HepG2 (cell line): ENCODE results near the gene DMPK. TPM values are rescaled to one million over a fixed set of nuclear protein-coding genes. Genes with fewer than 3 reads are reported as not detected.
A peak's percentile ranks its signal among the peaks of the same experiment; 100 is the strongest.

Source experiments
- BHLHE40 ChIP-seq: IDR thresholded peaks from 2 replicates; pipeline ENCODE4 v1.6.1; 2011; ENCODE audit warnings: low read length, improper control_type of control experiment
- ERF ChIP-seq: IDR thresholded peaks from 2 replicates; pipeline ENCODE4 v1.6.1; 2018; ENCODE audit warnings: missing biosample characterization, missing genetic modification reagents
- FOSL2 ChIP-seq: sonication (generic); formaldehyde crosslinking; IDR thresholded peaks from 2 replicates; pipeline ENCODE4 v1.4.0; 2020; ENCODE audit warnings: missing genetic modification reagents
- GATAD1 ChIP-seq: IDR thresholded peaks from 2 replicates; pipeline ENCODE4 v1.6.1; 2016; ENCODE audit warnings: missing genetic modification reagents, missing compliant biosample characterization
- MXI1 ChIP-seq: IDR thresholded peaks from 3 replicates; pipeline ENCODE4 v1.6.1; 2012; ENCODE audit warnings: low read depth, low read length, inconsistent platforms, borderline replicate concordance
- NONO ChIP-seq, 2 experiments: fragments of 450-650 bp in 1 of 2; sonication (generic) in 1 of 2; formaldehyde crosslinking in 1 of 2; IDR thresholded peaks in 1 of 2; conservative IDR thresholded peaks in 1 of 2; 2 replicates each; pipeline versions ENCODE4 v1.6.1 to v1.8.0; 2017 to 2022; ENCODE audit warnings: mild to moderate bottlenecking in 1 of 2, missing genetic modification reagents in 1 of 2, moderate library complexity in 1 of 2
- RAD21 ChIP-seq: fragments of 450-650 bp; formaldehyde crosslinking; IDR thresholded peaks from 2 replicates; pipeline ENCODE4 v1.5.0; 2020; ENCODE audit warnings: mild to moderate bottlenecking
- SOX5 ChIP-seq: IDR thresholded peaks from 2 replicates; pipeline ENCODE4 v1.6.1; 2016; ENCODE audit warnings: borderline replicate concordance
- TBX2 ChIP-seq: sonication (generic); formaldehyde crosslinking; IDR thresholded peaks from 2 replicates; pipeline ENCODE4 v1.5.0; 2020; ENCODE audit warnings: missing genetic modification reagents, mild to moderate bottlenecking, borderline replicate concordance
- YY1 ChIP-seq: IDR thresholded peaks from 2 replicates; pipeline ENCODE4 v1.6.1; 2011; ENCODE audit warnings: low read length, low read depth, moderate library complexity, mild to moderate bottlenecking; ENCODE audit not compliant: insufficient read depth, insufficient replicate concordance
- ZFP36 ChIP-seq: fragments of 150-350 bp; IDR thresholded peaks from 2 replicates; pipeline ENCODE4 v1.6.1; 2018; ENCODE audit warnings: borderline replicate concordance, low read length, low read depth; ENCODE audit not compliant: partially characterized antibody
- ZNF564 ChIP-seq: sonication (generic); formaldehyde crosslinking; IDR thresholded peaks from 2 replicates; pipeline ENCODE4 v1.8.1; 2023; ENCODE audit warnings: mild to moderate bottlenecking, missing genetic modification reagents
- ZNF781 ChIP-seq: sonication (generic); formaldehyde crosslinking; IDR thresholded peaks from 2 replicates; pipeline ENCODE4 v1.5.1; 2020; ENCODE audit warnings: borderline replicate concordance, mild to moderate bottlenecking, missing genetic modification reagents; ENCODE audit errors: not compliant biosample characterization
- polyA plus RNA-seq, 8 experiments: library from polyadenylated mRNA; depleted of rRNA in 3 of 8; stranded (reverse) in 7 of 8; unstranded in 1 of 8; fragments of >200 nt; fragmentation: Illumina TruSeq in 4 of 8; extraction: Trizol in 4 of 8; gene quantifications; 2 replicates each; pipeline versions ENCODE4 v1.2.1 to v1.2.3, GENCODE V29; 2011 to 2016; ENCODE audit warnings: low read depth in 4 of 8, missing spikeins in 1 of 8, mixed read lengths in 1 of 8; ENCODE audit not compliant: insufficient read depth in 1 of 8
- total RNA-seq, 5 experiments: library from RNA; depleted of rRNA; stranded (reverse); fragments of >200 nt; fragmentation: Illumina TruSeq; extraction: Trizol; gene quantifications; 2 replicates each; pipeline ENCODE4 v1.2.3, GENCODE V29; 2016; ENCODE audit warnings: low read depth in 1 of 5
- TF ChIP-seq, protein P1 (sequence below): sonication (generic); formaldehyde crosslinking; IDR thresholded peaks from 2 replicates; pipeline ENCODE4 v1.4.0; 2020; ENCODE audit warnings: missing genetic modification reagents
- TF ChIP-seq, protein P2 (sequence below): sonication (generic); formaldehyde crosslinking; IDR thresholded peaks from 2 replicates; pipeline ENCODE4 v1.4.0; 2020; ENCODE audit warnings: mild to moderate bottlenecking, missing genetic modification reagents
- TF ChIP-seq, protein P3 (sequence below): IDR thresholded peaks from 2 replicates; pipeline ENCODE4 v1.6.1; 2016; ENCODE audit warnings: mild to moderate bottlenecking

The DMPK gene
- total and polyA plus RNA-seq, 2 of the 13 experiments (the other 11 are each of a cell fraction or from before 2014, with no cell fraction given), result 5.3 to 8.8 TPM

DNA sequence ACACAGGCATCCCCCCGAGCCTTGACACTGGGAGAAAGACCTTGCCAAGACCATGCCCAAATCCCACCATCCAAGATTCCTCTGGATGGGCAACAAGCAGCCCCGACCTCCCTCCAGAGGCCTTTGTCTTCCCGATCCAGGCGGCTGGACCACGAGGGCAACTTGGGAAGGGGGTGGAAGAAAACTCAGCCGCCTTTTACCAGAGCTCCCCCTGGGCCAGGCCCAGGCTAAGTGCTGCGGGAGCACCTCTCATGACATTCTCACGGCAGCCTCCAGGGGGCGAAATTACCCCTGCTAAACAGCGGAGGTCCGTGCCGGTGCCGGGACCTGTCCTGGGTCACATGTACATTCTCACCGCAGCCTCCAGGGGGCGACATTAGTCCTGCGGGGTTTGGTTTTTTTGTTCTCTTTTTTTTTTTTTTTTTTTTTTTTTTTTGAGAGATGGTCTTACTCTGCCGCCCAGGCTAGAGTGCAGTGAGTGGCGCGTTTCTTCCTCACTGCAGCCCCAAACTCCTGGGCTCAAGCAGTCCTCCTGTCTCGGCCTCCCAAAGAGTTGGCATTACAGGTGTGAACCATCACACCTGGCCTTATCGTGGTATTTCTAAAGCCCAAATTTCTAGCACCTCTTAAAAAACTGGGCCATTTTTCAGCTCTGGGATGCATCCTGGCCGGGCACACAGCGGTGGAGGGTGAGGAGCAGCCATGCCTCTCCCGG, 34.9 kb upstream of the DMPK start (continued):
- TF ChIP-seq, protein P1, sequence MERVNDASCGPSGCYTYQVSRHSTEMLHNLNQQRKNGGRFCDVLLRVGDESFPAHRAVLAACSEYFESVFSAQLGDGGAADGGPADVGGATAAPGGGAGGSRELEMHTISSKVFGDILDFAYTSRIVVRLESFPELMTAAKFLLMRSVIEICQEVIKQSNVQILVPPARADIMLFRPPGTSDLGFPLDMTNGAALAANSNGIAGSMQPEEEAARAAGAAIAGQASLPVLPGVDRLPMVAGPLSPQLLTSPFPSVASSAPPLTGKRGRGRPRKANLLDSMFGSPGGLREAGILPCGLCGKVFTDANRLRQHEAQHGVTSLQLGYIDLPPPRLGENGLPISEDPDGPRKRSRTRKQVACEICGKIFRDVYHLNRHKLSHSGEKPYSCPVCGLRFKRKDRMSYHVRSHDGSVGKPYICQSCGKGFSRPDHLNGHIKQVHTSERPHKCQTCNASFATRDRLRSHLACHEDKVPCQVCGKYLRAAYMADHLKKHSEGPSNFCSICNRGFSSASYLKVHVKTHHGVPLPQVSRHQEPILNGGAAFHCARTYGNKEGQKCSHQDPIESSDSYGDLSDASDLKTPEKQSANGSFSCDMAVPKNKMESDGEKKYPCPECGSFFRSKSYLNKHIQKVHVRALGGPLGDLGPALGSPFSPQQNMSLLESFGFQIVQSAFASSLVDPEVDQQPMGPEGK (CRISPR knock-in tag), result peak; percentile 27; the same call in 1 of the 2 replicates
- TF ChIP-seq GATAD1 (CRISPR knock-in tag) (0 out of 2 replicates have a peak, but pooled peaks have one; percentile 19), YY1 (peak; percentile 63), MXI1 (peak; percentile 63; the same call in 1 of the 3 replicates), ZNF564 (no peak), ZFP36 (no peak), FOSL2 (CRISPR knock-in tag) (0 out of 2 replicates have a peak, but pooled peaks have one; percentile 5), BHLHE40 (peak; percentile 68), RAD21 (peak; percentile 80), NONO (IDR thresholded peaks at IDR 0.05) (no peak), NONO (CRISPR knock-in tag; conservative IDR thresholded peaks at IDR 0.05) (peak; percentile 59; the same call in 1 of the 2 replicates), ERF (CRISPR knock-in tag) (peak; percentile 80; the same call in 1 of the 2 replicates), TBX2 (CRISPR knock-in tag) (peak; percentile 29; the same call in 1 of the 2 replicates), SOX5 (CRISPR knock-in tag) (peak; percentile 11; the same call in 1 of the 2 replicates), ZNF781 (CRISPR knock-in tag) (no peak)
- TF ChIP-seq, protein P2, sequence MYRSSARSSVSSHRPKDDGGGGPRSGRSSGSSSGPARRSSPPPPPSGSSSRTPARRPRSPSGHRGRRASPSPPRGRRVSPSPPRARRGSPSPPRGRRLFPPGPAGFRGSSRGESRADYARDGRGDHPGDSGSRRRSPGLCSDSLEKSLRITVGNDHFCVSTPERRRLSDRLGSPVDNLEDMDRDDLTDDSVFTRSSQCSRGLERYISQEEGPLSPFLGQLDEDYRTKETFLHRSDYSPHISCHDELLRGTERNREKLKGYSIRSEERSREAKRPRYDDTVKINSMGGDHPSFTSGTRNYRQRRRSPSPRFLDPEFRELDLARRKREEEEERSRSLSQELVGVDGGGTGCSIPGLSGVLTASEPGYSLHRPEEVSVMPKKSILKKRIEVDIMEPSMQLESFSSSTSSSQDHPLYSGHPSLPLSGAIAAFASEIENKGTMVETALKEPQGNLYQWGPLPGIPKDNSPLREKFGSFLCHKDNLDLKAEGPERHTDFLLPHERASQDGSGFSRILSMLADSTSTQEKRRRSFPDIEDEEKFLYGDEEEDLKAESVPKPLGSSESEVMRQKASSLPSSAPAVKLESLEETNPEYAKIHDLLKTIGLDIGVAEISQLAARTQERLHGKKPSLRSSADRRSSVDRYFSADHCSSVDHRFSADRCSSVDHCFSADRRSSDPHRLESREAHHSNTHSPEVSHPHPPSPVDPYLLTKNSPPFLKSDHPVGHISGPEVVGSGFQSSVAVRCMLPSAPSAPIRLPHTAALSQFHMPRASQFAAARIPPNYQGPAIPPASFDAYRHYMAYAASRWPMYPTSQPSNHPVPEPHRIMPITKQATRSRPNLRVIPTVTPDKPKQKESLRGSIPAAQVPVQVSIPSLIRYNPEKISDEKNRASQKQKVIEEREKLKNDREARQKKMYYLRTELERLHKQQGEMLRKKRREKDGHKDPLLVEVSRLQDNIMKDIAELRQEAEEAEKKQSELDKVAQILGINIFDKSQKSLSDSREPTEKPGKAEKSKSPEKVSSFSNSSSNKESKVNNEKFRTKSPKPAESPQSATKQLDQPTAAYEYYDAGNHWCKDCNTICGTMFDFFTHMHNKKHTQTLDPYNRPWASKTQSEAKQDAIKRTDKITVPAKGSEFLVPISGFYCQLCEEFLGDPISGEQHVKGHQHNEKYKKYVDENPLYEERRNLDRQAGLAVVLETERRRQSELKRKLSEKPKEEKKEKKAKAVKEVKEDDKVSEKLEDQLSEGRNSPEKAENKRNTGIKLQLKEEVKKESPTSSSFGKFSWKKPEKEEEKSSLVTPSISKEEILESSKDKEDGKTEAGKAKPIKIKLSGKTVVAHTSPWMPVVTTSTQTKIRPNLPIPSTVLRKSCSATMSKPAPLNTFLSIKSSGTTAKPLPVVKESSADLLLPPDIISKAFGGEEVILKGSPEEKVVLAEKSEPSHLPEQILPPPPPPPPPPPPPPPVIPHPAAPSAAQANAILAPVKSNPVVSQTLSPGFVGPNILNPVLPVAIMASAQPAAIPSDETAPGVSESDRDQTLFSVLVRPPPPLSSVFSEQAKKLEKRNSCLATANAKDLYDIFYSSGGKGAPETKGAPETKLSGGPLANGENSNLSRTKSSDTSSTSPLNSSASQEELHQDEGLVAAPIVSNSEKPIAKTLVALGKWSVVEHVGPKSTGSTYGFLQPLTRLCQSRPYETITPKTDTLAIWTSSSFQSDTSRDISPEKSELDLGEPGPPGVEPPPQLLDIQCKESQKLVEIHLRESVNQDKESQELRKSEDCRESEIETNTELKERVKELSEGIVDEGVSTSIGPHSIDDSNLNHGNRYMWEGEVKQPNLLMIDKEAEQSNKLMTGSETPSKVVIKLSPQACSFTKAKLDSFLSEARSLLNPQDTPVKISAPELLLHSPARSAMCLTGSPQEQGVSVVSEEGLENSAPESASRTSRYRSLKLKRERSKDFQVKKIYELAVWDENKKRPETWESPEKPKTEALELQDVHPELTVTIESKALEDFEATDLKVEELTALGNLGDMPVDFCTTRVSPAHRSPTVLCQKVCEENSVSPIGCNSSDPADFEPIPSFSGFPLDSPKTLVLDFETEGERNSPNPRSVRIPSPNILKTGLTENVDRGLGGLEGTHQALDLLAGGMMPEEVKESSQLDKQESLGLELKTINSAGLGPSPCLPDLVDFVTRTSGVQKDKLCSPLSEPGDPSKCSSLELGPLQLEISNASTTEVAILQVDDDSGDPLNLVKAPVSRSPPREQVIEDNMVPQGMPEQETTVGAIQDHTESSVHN (CRISPR knock-in tag), result no peak
- TF ChIP-seq, protein P3, sequence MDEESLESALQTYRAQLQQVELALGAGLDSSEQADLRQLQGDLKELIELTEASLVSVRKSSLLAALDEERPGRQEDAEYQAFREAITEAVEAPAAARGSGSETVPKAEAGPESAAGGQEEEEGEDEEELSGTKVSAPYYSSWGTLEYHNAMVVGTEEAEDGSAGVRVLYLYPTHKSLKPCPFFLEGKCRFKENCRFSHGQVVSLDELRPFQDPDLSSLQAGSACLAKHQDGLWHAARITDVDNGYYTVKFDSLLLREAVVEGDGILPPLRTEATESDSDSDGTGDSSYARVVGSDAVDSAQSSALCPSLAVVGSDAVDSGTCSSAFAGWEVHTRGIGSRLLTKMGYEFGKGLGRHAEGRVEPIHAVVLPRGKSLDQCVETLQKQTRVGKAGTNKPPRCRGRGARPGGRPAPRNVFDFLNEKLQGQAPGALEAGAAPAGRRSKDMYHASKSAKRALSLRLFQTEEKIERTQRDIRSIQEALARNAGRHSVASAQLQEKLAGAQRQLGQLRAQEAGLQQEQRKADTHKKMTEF (CRISPR knock-in tag), result peak; percentile 58
